GM12878 (cell line): ENCODE results near the gene U2AF1. TPM values are rescaled to one million over a fixed set of nuclear protein-coding genes. Genes with fewer than 3 reads are reported as not detected.
"Not testable (repeated sequence)": the region's sequence is repeated elsewhere in the genome, so short reads cannot be mapped to it uniquely, and the experiment has no call there.

Source experiments
- ATAC-seq: fragments of 200-7000 bp; cut with Tn5 transposase; 3 replicates; pipeline ENCODE4 v1.9.1; 2020; ENCODE audit warnings: mild to moderate bottlenecking, moderate library complexity
- BruUV-seq: library from RNA; stranded (reverse); fragments of 400-500 nt; replicated peaks from 2 replicates; lab custom pipeline; 2021; lab: Mats Ljungman, UMichigan
- CTCF ChIA-PET: fragments of 300-600 bp; sonication (Branson Sonifier 250); formaldehyde crosslinking; extraction: SDS; loops from one replicate; lab custom pipeline; 2021; ENCODE audit warnings: inconsistent platforms; lab: Yijun Ruan, JAX
- POLR2A ChIA-PET: fragments of 350-600 bp; formaldehyde crosslinking; extraction: SDS; loops from one replicate; lab custom pipeline; 2021; ENCODE audit warnings: inconsistent platforms; lab: Charles Lee
- RAD21 ChIA-PET: fragments of 300-600 bp; sonication (Branson Sonifier 250); formaldehyde crosslinking; loops from one replicate; lab custom pipeline; 2023; ENCODE audit warnings: antibody characterized with exemption; ENCODE audit not compliant: unreplicated experiment; lab: Charles Lee
- SMC1A ChIA-PET: fragments of 300-600 bp; sonication (Branson Sonifier 250); formaldehyde crosslinking; loops from one replicate; lab custom pipeline; 2023; ENCODE audit not compliant: unreplicated experiment, uncharacterized antibody; lab: Charles Lee
- DNase-seq: peaks from one replicate; pipeline ENCODE4 v3.0.0-alpha.2; 2011; ENCODE audit warnings: low read depth, low spot score
- FAIRE-seq: peaks from 3 replicates; lab custom pipeline; 2011; peaks lifted over from hg19 to GRCh38; lab: Jason Lieb, UNC
- H2AFZ ChIP-seq: 2 replicates; pipeline ENCODE4 v1.6.0; 2011; ENCODE audit warnings: low read depth, low read length, control low read depth; ENCODE audit not compliant: control insufficient read depth
- H3K27ac ChIP-seq: 2 replicates; pipeline ENCODE4 v1.5.1; 2011; ENCODE audit warnings: control low read depth; ENCODE audit not compliant: control insufficient read depth, insufficient read depth
- H3K27me3 ChIP-seq, 2 experiments: replicated peaks in 1 of 2; 2 replicates each; pipeline versions ENCODE4 v1.6.0 to v1.6.1; 2011; ENCODE audit warnings: low read length in 1 of 2; ENCODE audit not compliant: control insufficient read depth in 2 of 2, insufficient read depth in 2 of 2
- H3K36me3 ChIP-seq, 2 experiments: 2 replicates each; pipeline ENCODE4 v1.5.1; 2011; ENCODE audit warnings: low read length in 1 of 2; ENCODE audit not compliant: control insufficient read depth in 2 of 2, insufficient read depth in 2 of 2
- H3K4me1 ChIP-seq: 2 replicates; pipeline ENCODE4 v1.6.1; 2011; ENCODE audit warnings: mild to moderate bottlenecking, low read length, moderate library complexity, mixed read lengths; ENCODE audit not compliant: control insufficient read depth, insufficient read depth
- H3K4me2 ChIP-seq: 2 replicates; pipeline ENCODE4 v1.6.0; 2011; ENCODE audit warnings: control low read depth; ENCODE audit not compliant: control insufficient read depth, insufficient read depth
- H3K4me3 ChIP-seq: fragments of 200-600 bp; sonication (generic); 2 replicates; pipeline ENCODE4 v1.5.1; 2016
- H3K79me2 ChIP-seq: 2 replicates; pipeline ENCODE4 v1.6.0; 2011; ENCODE audit warnings: low read length; ENCODE audit not compliant: control insufficient read depth, insufficient read depth
- H3K9ac ChIP-seq: 2 replicates; pipeline ENCODE4 v1.8.0; 2011; ENCODE audit warnings: low read length, control low read depth, mixed read lengths; ENCODE audit not compliant: control insufficient read depth, insufficient read depth
- H3K9me3 ChIP-seq: replicated peaks from 3 replicates; pipeline ENCODE4 v1.5.1; 2011; ENCODE audit warnings: mild to moderate bottlenecking, low read length; ENCODE audit not compliant: control insufficient read depth, insufficient read depth
- H4K20me1 ChIP-seq: 2 replicates; pipeline ENCODE4 v1.6.0; 2011; ENCODE audit not compliant: control insufficient read depth, insufficient read depth
- WGBS: methylation state at CpG from one replicate; pipeline ENCODE4 v1.1.6; 2016; ENCODE audit warnings: low lambda C conversion rate; ENCODE audit not compliant: insufficient replicate concordance, insufficient coverage; ENCODE audit errors: missing lambda C conversion rate; 5-methylcytosine and 5-hydroxymethylcytosine counted together
- in situ Hi-C: fragments of 300-500 bp; cut with MboI; formaldehyde crosslinking; loops from 9 replicates; pipeline ENCODE4 v1.14.3; 2018; ENCODE audit warnings: mixed read lengths
- intact Hi-C: fragments of 100-400 bp; cut with micrococcal nuclease; formaldehyde crosslinking; loops from one replicate; pipeline ENCODE4 v1.14.2; 2022; ENCODE audit not compliant: unreplicated experiment
- polyA plus RNA-seq, 11 experiments: library from polyadenylated mRNA; depleted of rRNA in 4 of 11; unstranded in 6 of 11; stranded (reverse) in 5 of 11; fragments of >200 nt; fragmentation: Nextera tagmentation in 4 of 11; fragmentation: Illumina TruSeq in 1 of 11; extraction: Ambion mirVana in 4 of 11; extraction: Trizol in 1 of 11; gene quantifications; 1 replicate in 1 of 11; 2 replicates in 10 of 11; pipeline versions ENCODE4 v1.2.1 to v1.2.3, GENCODE V29; 2011 to 2016; ENCODE audit warnings: inconsistent platforms in 2 of 11, missing spikeins in 2 of 11, low read depth in 1 of 11
- total RNA-seq, 4 experiments: library from RNA; depleted of rRNA in 3 of 4; stranded (reverse); fragments of >200 nt in 3 of 4; fragmentation: Illumina TruSeq in 1 of 4; extraction: Trizol in 1 of 4; gene quantifications; 2 replicates each; pipeline versions ENCODE4 v1.2.1 to v1.2.3, GENCODE V29; 2013 to 2021

Gene U2AF1
- total and polyA plus RNA-seq, 10 of the 15 experiments (the other 5 are each of a cell fraction or from before 2014, with no cell fraction given): 8.6 to 182 (median 60.1) TPM

DNA sequence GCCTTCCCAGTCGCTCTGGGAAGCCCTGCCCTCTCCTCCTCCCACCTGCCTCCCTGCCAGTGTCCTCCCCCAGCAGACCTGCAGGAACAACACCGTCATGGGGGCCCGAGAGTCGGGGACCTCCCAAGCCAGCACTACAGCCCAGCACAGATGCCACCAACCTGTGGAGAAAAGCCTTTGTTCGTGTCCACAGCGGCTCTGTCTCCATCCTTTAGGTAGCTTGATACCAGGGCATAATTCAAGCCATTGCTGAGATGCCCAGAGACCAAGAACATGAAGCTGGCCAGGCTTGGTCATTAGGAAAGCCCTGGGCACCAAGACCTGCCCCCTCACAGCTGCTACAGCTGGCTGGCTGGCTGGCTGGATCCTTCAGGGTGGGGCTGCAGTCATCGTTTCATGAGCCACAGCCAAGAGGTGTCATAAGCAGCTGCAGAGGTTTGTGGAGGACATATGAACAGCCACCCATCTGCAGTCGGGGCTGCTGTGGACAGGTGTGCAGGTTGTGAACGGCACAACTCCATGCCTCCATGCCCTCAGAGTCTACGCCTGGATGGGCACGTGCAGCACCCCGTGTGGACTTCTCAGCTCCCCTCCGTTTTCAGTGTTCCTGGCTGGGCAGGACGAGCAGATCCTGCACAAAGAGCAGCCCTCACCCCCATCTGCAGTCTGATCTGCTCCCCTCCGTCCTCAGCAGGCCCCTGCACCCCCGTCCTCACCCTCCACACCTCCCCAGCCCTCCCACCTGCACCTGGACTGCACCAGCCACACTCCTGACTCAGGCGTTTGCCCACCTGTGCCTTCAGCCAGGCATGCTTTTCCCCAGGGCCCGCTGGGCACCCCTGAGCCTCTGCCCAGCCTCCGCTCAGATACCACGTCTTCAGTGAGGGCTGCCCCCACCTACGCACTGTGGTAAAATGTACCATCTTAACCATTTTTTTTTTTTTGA is 61.2 kb downstream of the U2AF1 start:
- H3K4me2 ChIP-seq, H3K36me3 ChIP-seq, RAD21 ChIA-PET, H3K4me1 ChIP-seq, H3K79me2 ChIP-seq, CTCF ChIA-PET, H2AFZ ChIP-seq, in situ Hi-C loops, intact Hi-C loops, BruUV-seq, FAIRE-seq, H3K27me3 ChIP-seq, DNase-seq, H3K27ac ChIP-seq, H4K20me1 ChIP-seq, H3K9ac ChIP-seq, H3K4me3 ChIP-seq, SMC1A ChIA-PET, POLR2A ChIA-PET, H3K9me3 ChIP-seq: not testable (repeated sequence)
- 0% methylated on average over 2 of the region's 21 CpGs for WGBS
- peak; percentile 34; the same call in 2 of the 3 replicates for ATAC-seq

DNA sequence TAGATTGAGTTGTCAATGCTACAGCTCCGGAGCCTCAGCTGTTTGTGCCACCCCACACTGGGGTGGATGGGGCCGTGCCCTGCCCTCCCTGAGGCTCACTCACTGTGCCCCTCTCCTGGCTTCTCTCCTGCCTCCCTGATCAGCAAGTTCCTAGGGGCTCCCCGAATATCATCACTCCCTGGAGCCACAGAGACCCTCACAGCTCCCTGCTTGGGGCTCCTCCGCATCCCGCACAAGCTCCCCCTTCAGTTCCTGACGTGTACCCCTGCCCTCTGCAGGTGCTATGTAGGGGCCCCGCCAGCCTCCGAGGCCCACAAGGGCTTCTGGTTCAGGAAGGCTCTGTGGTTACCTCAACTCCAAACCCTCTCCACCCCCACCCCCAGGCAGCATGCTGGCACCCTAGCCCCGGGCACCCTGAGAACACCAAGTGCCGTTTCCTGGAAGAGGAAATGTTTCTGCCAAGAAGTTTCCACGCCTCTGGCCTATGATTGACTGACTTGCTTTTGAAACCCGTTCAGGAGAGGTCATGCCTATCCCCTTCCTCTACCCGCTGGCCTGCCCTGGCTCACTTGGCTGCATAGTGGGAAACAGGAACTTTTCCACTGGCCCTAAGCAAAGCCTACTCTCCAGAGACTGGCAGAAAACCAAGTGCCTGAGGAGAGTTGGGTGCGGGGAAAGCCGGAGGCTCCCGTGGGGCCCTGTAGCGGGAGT is 62.0 kb downstream of the U2AF1 start:
- H3K9me3 ChIP-seq, H3K27ac ChIP-seq, in situ Hi-C loops, SMC1A ChIA-PET, H3K79me2 ChIP-seq, RAD21 ChIA-PET, intact Hi-C loops, H3K4me2 ChIP-seq, H3K4me1 ChIP-seq, H4K20me1 ChIP-seq, H3K36me3 ChIP-seq, BruUV-seq, H3K27me3 ChIP-seq, H3K9ac ChIP-seq, ATAC-seq, POLR2A ChIA-PET, CTCF ChIA-PET, H3K4me3 ChIP-seq, FAIRE-seq, DNase-seq, H2AFZ ChIP-seq: not testable (repeated sequence)
- WGBS: 0% methylated on average over 4 of the region's 17 CpGs

DNA sequence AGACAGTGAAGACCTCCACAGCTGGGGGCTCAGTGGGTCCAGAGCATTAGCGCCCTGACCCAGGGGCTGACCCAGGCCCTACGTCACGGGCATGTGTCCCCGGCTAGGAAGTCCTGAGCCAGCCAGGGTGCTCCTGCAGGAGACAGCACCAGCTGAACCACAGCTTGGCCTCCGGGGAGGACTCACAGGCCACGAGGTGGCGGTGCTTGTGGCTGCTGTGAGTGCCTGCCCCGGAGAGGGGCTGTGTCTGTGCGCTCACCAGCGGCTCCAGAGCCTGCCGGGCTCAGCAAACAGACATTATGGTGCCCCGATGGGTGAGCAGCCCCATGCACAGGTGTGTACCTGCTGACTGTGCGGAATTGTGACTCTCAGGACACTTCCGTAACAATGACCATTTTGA is 62.8 kb downstream of the U2AF1 start:
- CTCF ChIA-PET, H3K4me1 ChIP-seq, H2AFZ ChIP-seq, H4K20me1 ChIP-seq, H3K9me3 ChIP-seq, RAD21 ChIA-PET, H3K9ac ChIP-seq, SMC1A ChIA-PET, H3K27ac ChIP-seq, DNase-seq, H3K36me3 ChIP-seq, H3K79me2 ChIP-seq, intact Hi-C loops, H3K4me3 ChIP-seq, FAIRE-seq, H3K27me3 ChIP-seq, BruUV-seq, in situ Hi-C loops, H3K4me2 ChIP-seq, POLR2A ChIA-PET: not testable (repeated sequence)
- peak; percentile 24; the same call in 1 of the 3 replicates for ATAC-seq
- no CpG with 5 or more reads among the region's 14 CpGs for WGBS
